ENCODE results near the gene ZNF804A.
"Not testable (repeated sequence)": the region's sequence is repeated elsewhere in the genome, so short reads cannot be mapped to it uniquely, and the experiment has no call there.

Gene ZNF804A

GRCh38 chr2:184728411-184728810 is 130.1 kb downstream of the ZNF804A start:
- H3K27me3 Mint-ChIP-seq: no peaks in the 10 kb centered on the region
- no peaks in the 10 kb centered on the region for H3K4me1 Mint-ChIP-seq (ENCODE audit: low read depth)
- no peak overlapping the region for H3K27ac Mint-ChIP-seq
- peaks cover 7% of the 10 kb centered on the region for H3K9me3 Mint-ChIP-seq
- no peak overlapping the region for H3K4me3 Mint-ChIP-seq
- H3K36me3 Mint-ChIP-seq (ENCODE audit: low read depth): no peaks in the 10 kb centered on the region

- Mint-ChIP-seq H3K4me1 (ENCODE audit: low read depth) (no peaks in the 10 kb centered on the region), H3K36me3 (ENCODE audit: low read depth) (no peaks in the 10 kb centered on the region), H3K27ac (no peak overlapping the region), H3K9me3 (peaks cover 7% of the 10 kb centered on the region), H3K27me3 (no peaks in the 10 kb centered on the region), H3K4me3 (no peak overlapping the region)
These were observed 131.3 kb downstream of the ZNF804A start for GRCh38 chr2:184729581-184729980.

GRCh38 chr2:184730288-184730687 is 132.0 kb downstream of the ZNF804A start:
- H3K27me3 Mint-ChIP-seq: no peaks in the 10 kb centered on the region
- H3K4me3 Mint-ChIP-seq: no peak overlapping the region
- H3K9me3 Mint-ChIP-seq: peaks cover 7% of the 10 kb centered on the region
- no peaks in the 10 kb centered on the region for H3K4me1 Mint-ChIP-seq (ENCODE audit: low read depth)
- no peak overlapping the region for H3K27ac Mint-ChIP-seq
- no peaks in the 10 kb centered on the region for H3K36me3 Mint-ChIP-seq (ENCODE audit: low read depth)

- Mint-ChIP-seq H3K9me3 (peaks cover 7% of the 10 kb centered on the region), H3K36me3 (ENCODE audit: low read depth) (no peaks in the 10 kb centered on the region), H3K4me3 (no peak overlapping the region), H3K27me3 (no peaks in the 10 kb centered on the region), H3K4me1 (ENCODE audit: low read depth) (no peaks in the 10 kb centered on the region), H3K27ac (no peak overlapping the region)
These were observed 136.0 kb downstream of the ZNF804A start for GRCh38 chr2:184734338-184734737.

- no peak overlapping the region for H3K27ac Mint-ChIP-seq
- peaks cover 7% of the 10 kb centered on the region for H3K9me3 Mint-ChIP-seq
- H3K4me3 Mint-ChIP-seq: no peak overlapping the region
- H3K4me1 Mint-ChIP-seq (ENCODE audit: low read depth): no peaks in the 10 kb centered on the region
- no peaks in the 10 kb centered on the region for H3K27me3 Mint-ChIP-seq
- H3K36me3 Mint-ChIP-seq (ENCODE audit: low read depth): no peaks in the 10 kb centered on the region
These were observed 137.3 kb downstream of the ZNF804A start for GRCh38 chr2:184735611-184736010.

GRCh38 chr2:184743096-184743495 is 144.8 kb downstream of the ZNF804A start:
- Mint-ChIP-seq H3K4me3 (no peak overlapping the region), H3K4me1 (ENCODE audit: low read depth) (no peaks in the 10 kb centered on the region), H3K9me3 (no peaks in the 10 kb centered on the region), H3K27me3 (no peaks in the 10 kb centered on the region), H3K36me3 (ENCODE audit: low read depth) (no peaks in the 10 kb centered on the region), H3K27ac (no peak overlapping the region)

- H3K4me1 Mint-ChIP-seq (ENCODE audit: low read depth): no peaks in the 10 kb centered on the region
- no peak overlapping the region for H3K4me3 Mint-ChIP-seq
- H3K9me3 Mint-ChIP-seq: no peaks in the 10 kb centered on the region
- no peak overlapping the region for H3K27ac Mint-ChIP-seq
- H3K27me3 Mint-ChIP-seq: no peaks in the 10 kb centered on the region
- no peaks in the 10 kb centered on the region for H3K36me3 Mint-ChIP-seq (ENCODE audit: low read depth)
These were observed 157.8 kb downstream of the ZNF804A start for GRCh38 chr2:184756161-184756560.

- Mint-ChIP-seq H3K27ac (no peak overlapping the region), H3K4me3 (no peak overlapping the region), H3K4me1 (ENCODE audit: low read depth) (no peaks in the 10 kb centered on the region), H3K9me3 (no peaks in the 10 kb centered on the region), H3K27me3 (no peaks in the 10 kb centered on the region), H3K36me3 (ENCODE audit: low read depth) (no peaks in the 10 kb centered on the region)
These were observed 158.6 kb downstream of the ZNF804A start for GRCh38 chr2:184756885-184757284.

- H3K36me3 Mint-ChIP-seq (ENCODE audit: low read depth); H3K27ac Mint-ChIP-seq; H3K27me3 Mint-ChIP-seq; H3K9me3 Mint-ChIP-seq; H3K4me3 Mint-ChIP-seq; H3K4me1 Mint-ChIP-seq (ENCODE audit: low read depth): not testable (repeated sequence)
These were observed 161.4 kb downstream of the ZNF804A start for GRCh38 chr2:184759557-184760255.

- Mint-ChIP-seq H3K36me3 (ENCODE audit: low read depth) (no peaks in the 10 kb centered on the region), H3K27ac (no peak overlapping the region), H3K9me3 (no peaks in the 10 kb centered on the region), H3K4me1 (ENCODE audit: low read depth) (no peaks in the 10 kb centered on the region), H3K4me3 (no peak overlapping the region), H3K27me3 (no peaks in the 10 kb centered on the region)
These were observed 162.6 kb downstream of the ZNF804A start for GRCh38 chr2:184760931-184761330.

GRCh38 chr2:184765112-184765895 is 167.0 kb downstream of the ZNF804A start:
- Mint-ChIP-seq H3K9me3 (no peaks in the 10 kb centered on the region), H3K36me3 (ENCODE audit: low read depth) (no peaks in the 10 kb centered on the region), H3K27ac (no peak overlapping the region), H3K4me3 (no peak overlapping the region), H3K4me1 (ENCODE audit: low read depth) (no peaks in the 10 kb centered on the region), H3K27me3 (no peaks in the 10 kb centered on the region)

GRCh38 chr2:184767059-184767458 is 168.7 kb downstream of the ZNF804A start:
- H3K27ac Mint-ChIP-seq: no peak overlapping the region
- no peaks in the 10 kb centered on the region for H3K4me1 Mint-ChIP-seq (ENCODE audit: low read depth)
- H3K9me3 Mint-ChIP-seq: no peaks in the 10 kb centered on the region
- no peak overlapping the region for H3K4me3 Mint-ChIP-seq
- no peaks in the 10 kb centered on the region for H3K36me3 Mint-ChIP-seq (ENCODE audit: low read depth)
- no peaks in the 10 kb centered on the region for H3K27me3 Mint-ChIP-seq

- Mint-ChIP-seq H3K27me3 (no peaks in the 10 kb centered on the region), H3K4me3 (no peak overlapping the region), H3K9me3 (no peaks in the 10 kb centered on the region), H3K36me3 (ENCODE audit: low read depth) (no peaks in the 10 kb centered on the region), H3K27ac (no peak overlapping the region), H3K4me1 (ENCODE audit: low read depth) (no peaks in the 10 kb centered on the region)
These were observed 170.7 kb downstream of the ZNF804A start for GRCh38 chr2:184769023-184769422.

GRCh38 chr2:184769686-184770085 is 171.4 kb downstream of the ZNF804A start:
- Mint-ChIP-seq H3K9me3 (peaks cover 6% of the 10 kb centered on the region), H3K36me3 (ENCODE audit: low read depth) (no peaks in the 10 kb centered on the region), H3K4me3 (no peak overlapping the region), H3K4me1 (ENCODE audit: low read depth) (no peaks in the 10 kb centered on the region), H3K27me3 (no peaks in the 10 kb centered on the region), H3K27ac (no peak overlapping the region)

GRCh38 chr2:184779777-184780176 is 181.4 kb downstream of the ZNF804A start:
- no peaks in the 10 kb centered on the region for H3K4me1 Mint-ChIP-seq (ENCODE audit: low read depth)
- H3K9me3 Mint-ChIP-seq: peaks cover 7% of the 10 kb centered on the region
- no peaks in the 10 kb centered on the region for H3K27me3 Mint-ChIP-seq
- H3K27ac Mint-ChIP-seq: no peak overlapping the region
- no peak overlapping the region for H3K4me3 Mint-ChIP-seq
- no peaks in the 10 kb centered on the region for H3K36me3 Mint-ChIP-seq (ENCODE audit: low read depth)

GRCh38 chr2:184780384-184780783 is 182.1 kb downstream of the ZNF804A start:
- H3K27ac Mint-ChIP-seq: no peak overlapping the region
- H3K27me3 Mint-ChIP-seq: no peaks in the 10 kb centered on the region

More at GRCh38 chr2:184780384-184780783, 182.1 kb downstream of the ZNF804A start:
- Mint-ChIP-seq H3K4me3 (no peak overlapping the region), H3K36me3 (ENCODE audit: low read depth) (no peaks in the 10 kb centered on the region), H3K9me3 (peaks cover 7% of the 10 kb centered on the region), H3K4me1 (ENCODE audit: low read depth) (no peaks in the 10 kb centered on the region)
